Head of caudate nucleus (tissue), 42 donors: ENCODE measurements around the gene SLC12A1.

ENCODE experiments used
- DNase-seq, 42 donors: peaks; one replicate each; pipeline versions ENCODE4 v3.0.0 to v3.0.0-alpha.2; 2020 to 2021; ENCODE audit warnings: mixed read lengths in 7 of 42
- intact Hi-C: fragments of 100-400 bp; cut with DNase I; formaldehyde crosslinking; loops from one replicate; pipeline ENCODE4 v1.15.0; 2022

SLC12A1 gene

GRCh38 chr15:48333540-48333939, 127.4 kb downstream of the SLC12A1 start:
- no peak for DNase-seq
- intact Hi-C loops = loop anchor here (10.0 kb wide), 1 partner anchor 619 kb away; the partner anchor contains the start of gene SEMA6D

DNA sequence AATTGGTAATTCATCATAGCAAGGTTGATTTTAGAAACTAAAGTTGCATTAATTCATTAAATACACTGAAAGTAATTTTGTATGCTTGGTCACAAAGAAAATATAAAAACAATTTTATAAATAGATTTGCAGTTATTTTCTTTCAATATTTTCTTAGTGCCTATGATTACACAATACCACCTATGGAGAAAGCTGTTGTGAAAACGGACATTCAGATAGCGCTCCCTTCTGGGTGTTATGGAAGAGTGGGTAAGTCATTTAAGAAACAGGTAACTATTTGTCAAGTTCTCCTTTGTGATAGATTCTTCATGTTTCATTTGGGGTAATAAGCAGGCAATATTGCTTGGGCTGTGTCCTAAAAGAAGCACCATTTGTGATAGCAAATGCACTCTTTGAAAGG, 128.2 kb downstream of the SLC12A1 start:
- intact Hi-C loops = loop anchor here (10.0 kb wide), 1 partner anchor 619 kb away; the partner anchor contains the start of gene SEMA6D
- no peak for DNase-seq

DNA sequence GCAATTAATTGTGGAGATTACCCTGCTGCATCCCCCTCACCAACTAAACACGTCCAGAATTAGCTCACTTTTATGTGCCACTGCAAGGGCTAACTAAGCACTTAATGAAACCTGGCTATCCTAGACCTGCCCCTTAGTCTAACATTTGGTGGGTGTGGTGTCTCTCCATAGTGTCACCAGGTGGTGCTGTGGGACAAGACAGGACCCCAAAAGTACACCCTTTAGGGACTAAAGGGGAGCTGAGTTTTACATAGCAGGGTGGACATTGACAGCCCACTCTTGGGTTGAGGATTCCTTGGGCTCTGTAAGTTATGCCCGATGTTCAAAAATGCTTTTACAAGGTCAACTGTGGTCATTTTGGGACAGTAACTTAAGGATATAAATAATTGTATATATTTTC, 130.8 kb downstream of the SLC12A1 start:
- intact Hi-C loops = loop anchor here (10.0 kb wide), 1 partner anchor 622 kb away; the partner anchor contains the start of gene SEMA6D

GRCh38 chr15:48337607-48338006, 131.5 kb downstream of the SLC12A1 start:
- intact Hi-C loops = loop anchor here (10.0 kb wide), 1 partner anchor 623 kb away; the partner anchor contains the start of gene SEMA6D
- no peak for DNase-seq

More for the DNA sequence above, 130.8 kb downstream of the SLC12A1 start:
- DNase-seq = no peak

DNA sequence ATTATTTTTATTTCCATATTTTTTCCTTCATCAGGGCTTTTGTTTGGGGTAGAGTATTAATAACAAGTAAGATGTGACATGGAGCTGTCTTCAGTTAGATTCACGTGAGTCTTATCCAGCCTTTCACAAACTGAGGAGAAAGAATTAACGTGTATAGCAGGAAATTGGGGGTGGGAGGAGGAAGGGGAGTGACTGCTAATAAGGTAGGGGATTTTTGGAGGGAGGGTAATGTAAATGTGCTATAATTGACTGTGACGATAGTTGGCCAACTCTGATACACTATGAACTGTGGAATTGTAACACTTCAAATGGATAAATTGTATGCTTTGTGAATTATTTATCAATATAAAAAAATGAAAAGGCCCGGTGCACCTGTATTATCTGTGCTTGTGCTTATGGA, 134.0 kb downstream of the SLC12A1 start:
- intact Hi-C loops = no loop called here
- no peak for DNase-seq

- DNase-seq = no peak
- intact Hi-C loops = no loop called here
These were observed 137.8 kb downstream of the SLC12A1 start for GRCh38 chr15:48343865-48344264.

DNA sequence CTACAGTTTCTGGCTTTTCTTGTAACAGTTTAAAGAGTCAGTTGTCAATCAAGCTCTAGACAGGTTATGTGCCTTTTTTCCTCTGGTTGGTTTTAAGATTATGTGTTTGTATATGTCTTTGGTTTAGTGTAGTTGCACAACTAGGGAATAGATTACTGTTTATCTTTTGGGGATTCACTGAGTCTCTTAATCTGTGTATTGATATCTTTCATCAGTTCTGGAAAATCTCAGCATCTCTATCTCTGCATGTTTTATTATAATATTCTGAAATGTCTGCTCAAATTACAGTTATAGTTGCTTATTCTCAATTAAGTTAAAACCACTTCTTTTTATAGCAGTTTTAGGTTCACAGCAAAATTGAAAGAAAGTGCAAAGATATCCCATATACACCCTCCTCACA, 139.4 kb downstream of the SLC12A1 start:
- intact Hi-C loops = no loop called here
- DNase-seq = no peak

DNA sequence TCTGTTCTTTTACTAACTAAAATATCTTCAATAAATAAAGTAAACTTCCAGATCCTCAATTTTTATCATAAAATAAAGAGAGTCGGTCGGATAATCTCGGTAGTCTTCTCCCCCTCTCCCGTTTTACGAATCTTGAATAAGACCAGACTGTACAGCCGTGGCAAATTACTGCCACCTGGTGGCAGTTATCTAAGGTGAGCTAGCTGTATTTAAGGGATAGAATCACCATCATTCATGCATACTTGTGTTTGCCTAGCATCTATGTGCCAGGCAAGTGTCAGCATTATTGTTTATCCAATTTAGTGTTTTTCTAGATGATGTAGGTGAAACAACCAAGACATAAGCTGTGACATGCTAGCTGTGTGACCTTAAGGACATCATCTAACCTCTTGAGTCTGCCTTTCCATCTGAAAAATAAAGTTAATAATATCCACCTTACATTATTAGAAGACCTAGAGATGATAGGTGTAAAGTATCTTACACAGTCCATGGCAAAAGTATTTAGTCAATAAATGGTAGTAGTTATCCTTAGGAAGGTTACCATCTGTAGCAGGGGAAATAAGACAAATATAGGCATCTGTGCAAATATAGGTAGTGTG, 146.5 kb downstream of the SLC12A1 start:
- DNase-seq = peak in 41 of 42 donors; percentile 21 to 83 (median 61)
- intact Hi-C loops = loop anchor here (10.0 kb wide), 1 partner anchor 502 kb away; no protein-coding TSS in a partner anchor
